Muscle layer of colon (tissue), 2 donors: ENCODE results near the gene FASTK.

Experiments used
- H3K27ac ChIP-seq: one replicate; pipeline ENCODE4 v1.7.0; 2013; ENCODE audit warnings: low read depth, mild to moderate bottlenecking, low read length, moderate library complexity
- H3K27me3 ChIP-seq, 2 donors: one replicate each; pipeline ENCODE4 v1.7.0; 2013; ENCODE audit warnings: low read length in 2 of 2, mild to moderate bottlenecking in 2 of 2; ENCODE audit not compliant: insufficient read depth in 2 of 2, control insufficient read depth in 1 of 2
- H3K36me3 ChIP-seq: one replicate; pipeline ENCODE4 v1.7.0; 2013; ENCODE audit warnings: mild to moderate bottlenecking, low read length; ENCODE audit not compliant: insufficient read depth
- H3K4me1 ChIP-seq: one replicate; pipeline ENCODE4 v1.7.0; 2013; ENCODE audit warnings: mild to moderate bottlenecking, low read length; ENCODE audit not compliant: insufficient read depth
- H3K4me3 ChIP-seq, 2 donors: one replicate each; pipeline ENCODE4 v1.7.0; 2013; ENCODE audit warnings: low read length in 2 of 2, low read depth in 1 of 2, mild to moderate bottlenecking in 1 of 2, moderate library complexity in 1 of 2
- H3K9ac ChIP-seq: one replicate; pipeline ENCODE4 v1.7.0; 2013; ENCODE audit warnings: low read length
- H3K9me3 ChIP-seq: one replicate; pipeline ENCODE4 v1.7.0; 2013; ENCODE audit warnings: mild to moderate bottlenecking, low read length
- donor health status: abdominal sarcoma.
- donor health status: Adenocarcinoma of cecum.

Gene FASTK

GRCh38 chr7:151091431-151091830, 10.8 kb upstream of the FASTK start:
- Histone ChIP-seq H3K4me3 (no peak overlapping the region), H3K9ac (no peak overlapping the region), H3K27ac (no peak overlapping the region), H3K4me1 (peaks cover 48% of the 10 kb centered on the region), H3K36me3 (no peaks in the 10 kb centered on the region), H3K27me3 (no peaks in the 10 kb centered on the region), H3K9me3 (no peaks in the 10 kb centered on the region)

GRCh38 chr7:151091003-151091402, 10.4 kb upstream of the FASTK start:
- H3K9ac ChIP-seq = no peak overlapping the region
- H3K9me3 ChIP-seq = no peaks in the 10 kb centered on the region
- no peak overlapping the region for H3K4me3 ChIP-seq
- H3K4me1 ChIP-seq = peaks cover 48% of the 10 kb centered on the region
- no peaks in the 10 kb centered on the region for H3K27me3 ChIP-seq
- H3K27ac ChIP-seq = no peak overlapping the region
- no peaks in the 10 kb centered on the region for H3K36me3 ChIP-seq

GRCh38 chr7:151089893-151090730, 9.5 kb upstream of the FASTK start:
- no peaks in the 10 kb centered on the region for H3K27me3 ChIP-seq
- no peaks in the 10 kb centered on the region for H3K9me3 ChIP-seq
- H3K4me1 ChIP-seq = peaks cover 55% of the 10 kb centered on the region
- H3K36me3 ChIP-seq = no peaks in the 10 kb centered on the region
- H3K9ac ChIP-seq = peak overlapping the region; percentile 45
- peak overlapping the region; percentile 89 for H3K27ac ChIP-seq
- H3K4me3 ChIP-seq = peak overlapping the region in 1 of 2 donors; percentile 89

- no peaks in the 10 kb centered on the region for H3K36me3 ChIP-seq
- H3K4me3 ChIP-seq = peak overlapping the region; percentile 89 to 92
- peaks cover 56% of the 10 kb centered on the region for H3K4me1 ChIP-seq
- H3K9me3 ChIP-seq = no peaks in the 10 kb centered on the region
- H3K9ac ChIP-seq = peak overlapping the region; percentile 45
- no peaks in the 10 kb centered on the region for H3K27me3 ChIP-seq
- H3K27ac ChIP-seq = peak overlapping the region; percentile 89
These were observed 8.5 kb upstream of the FASTK start for GRCh38 chr7:151088856-151089699.

GRCh38 chr7:151088019-151088855, 7.6 kb upstream of the FASTK start:
- peak overlapping the region; percentile 89 for H3K27ac ChIP-seq
- H3K4me1 ChIP-seq = peaks cover 56% of the 10 kb centered on the region
- H3K36me3 ChIP-seq = no peaks in the 10 kb centered on the region
- H3K9me3 ChIP-seq = no peaks in the 10 kb centered on the region
- H3K27me3 ChIP-seq = no peaks in the 10 kb centered on the region
- H3K9ac ChIP-seq = peak overlapping the region; percentile 55
- peak overlapping the region; percentile 89 to 92 for H3K4me3 ChIP-seq

GRCh38 chr7:151087245-151088018, 6.8 kb upstream of the FASTK start:
- H3K4me1 ChIP-seq = peaks cover 61% of the 10 kb centered on the region
- H3K36me3 ChIP-seq = no peaks in the 10 kb centered on the region
- peak overlapping the region; percentile 89 for H3K27ac ChIP-seq
- H3K4me3 ChIP-seq = peak overlapping the region; percentile 89 to 92
- no peaks in the 10 kb centered on the region for H3K27me3 ChIP-seq
- peak overlapping the region; percentile 55 for H3K9ac ChIP-seq
- no peaks in the 10 kb centered on the region for H3K9me3 ChIP-seq

GRCh38 chr7:151086802-151087244, 6.2 kb upstream of the FASTK start:
- H3K27me3 ChIP-seq = no peaks in the 10 kb centered on the region
- H3K27ac ChIP-seq = peak overlapping the region; percentile 89
- no peaks in the 10 kb centered on the region for H3K9me3 ChIP-seq
- H3K4me3 ChIP-seq = peak overlapping the region; percentile 89 to 92
- H3K4me1 ChIP-seq = peaks cover 61% of the 10 kb centered on the region
- peak overlapping the region; percentile 38 for H3K9ac ChIP-seq
- H3K36me3 ChIP-seq = no peaks in the 10 kb centered on the region

- no peaks in the 10 kb centered on the region for H3K9me3 ChIP-seq
- H3K27me3 ChIP-seq = no peaks in the 10 kb centered on the region
- peak within 1 kb of the TSS; percentile 89 for H3K27ac ChIP-seq
- H3K9ac ChIP-seq = peak within 1 kb of the TSS; percentile 41
- peaks cover 57% of the 10 kb centered on the region for H3K4me1 ChIP-seq
- no peaks in the 10 kb centered on the region for H3K36me3 ChIP-seq
- peak within 1 kb of the TSS; percentile 89 to 92 for H3K4me3 ChIP-seq
These were observed 5.3 kb upstream of the FASTK start, which contains the start of gene AGAP3 for GRCh38 chr7:151085691-151086620. Gene AGAP3 (plus strand): TSS chr7:151086475. CDS start chr7:151086742, 267 bp downstream.

- Histone ChIP-seq H3K27me3 (no peaks in the 10 kb centered on the region), H3K4me1 (peaks cover 52% of the 10 kb centered on the region), H3K9ac (peak overlapping the region; percentile 41), H3K9me3 (no peaks in the 10 kb centered on the region), H3K36me3 (no peaks in the 10 kb centered on the region), H3K4me3 (peak overlapping the region in 1 of 2 donors; percentile 55), H3K27ac (peak overlapping the region; percentile 75)
These were observed 4.7 kb upstream of the FASTK start for GRCh38 chr7:151085329-151085690.

GRCh38 chr7:151083824-151084160, 3.2 kb upstream of the FASTK start:
- H3K27me3 ChIP-seq = no peaks in the 10 kb centered on the region
- H3K36me3 ChIP-seq = no peaks in the 10 kb centered on the region
- peak overlapping the region; percentile 91 for H3K27ac ChIP-seq
- no peaks in the 10 kb centered on the region for H3K9me3 ChIP-seq
- no peak overlapping the region for H3K9ac ChIP-seq
- H3K4me1 ChIP-seq = peaks cover 48% of the 10 kb centered on the region
- peak overlapping the region; percentile 65 to 84 for H3K4me3 ChIP-seq
